PC-9 (cell line): ENCODE results near the gene NLGN1. TPM values are rescaled to one million over a fixed set of nuclear protein-coding genes. Genes with fewer than 3 reads are reported as not detected.

Source experiments
- BruUV-seq: library from RNA; stranded (reverse); fragments of 400-500 nt; replicated peaks from 2 replicates; lab custom pipeline; 2021; lab: Mats Ljungman, UMichigan
- CTCF ChIA-PET: fragments of 300-600 bp; sonication (Branson Sonifier 250); formaldehyde crosslinking; loops from one replicate; lab custom pipeline; 2022; ENCODE audit warnings: antibody characterized with exemption; lab: Charles Lee
- POLR2A ChIA-PET: fragments of 300-600 bp; sonication (Branson Sonifier 250); formaldehyde crosslinking; loops from one replicate; lab custom pipeline; 2022; ENCODE audit warnings: antibody characterized with exemption; ENCODE audit not compliant: unreplicated experiment; lab: Charles Lee
- DNase-seq, 2 experiments: peaks; one replicate each; pipeline versions ENCODE4 v3.0.0 to v3.0.0-alpha.2; 2015 to 2022; ENCODE audit warnings: mixed read lengths in 1 of 2
- H2AFZ ChIP-seq: fragments of 200-600 bp; sonication (generic); 2 replicates; pipeline ENCODE4 v1.8.1; 2017; ENCODE audit warnings: antibody characterized with exemption
- H3F3A ChIP-seq: fragments of 200-600 bp; sonication (generic); 2 replicates; pipeline ENCODE4 v1.8.1; 2017; ENCODE audit warnings: antibody characterized with exemption, mild to moderate bottlenecking, low read depth; ENCODE audit not compliant: insufficient read depth
- H3K27ac ChIP-seq: fragments of 200-600 bp; sonication (generic); 2 replicates; pipeline ENCODE4 v1.6.1; 2016; ENCODE audit warnings: mixed run types
- H3K27me3 ChIP-seq: fragments of 200-600 bp; sonication (generic); 2 replicates; pipeline ENCODE4 v1.6.1; 2016; ENCODE audit warnings: low read depth, mixed run types; ENCODE audit not compliant: insufficient read depth
- H3K36me3 ChIP-seq: fragments of 200-600 bp; sonication (generic); 2 replicates; pipeline ENCODE4 v1.6.1; 2016; ENCODE audit warnings: low read depth, mixed run types
- H3K4me1 ChIP-seq: fragments of 200-600 bp; sonication (generic); replicated peaks from 2 replicates; pipeline ENCODE4 v1.6.1; 2016; ENCODE audit warnings: mixed run types; ENCODE audit not compliant: insufficient read depth
- H3K4me2 ChIP-seq: fragments of 200-600 bp; sonication (generic); 2 replicates; pipeline ENCODE4 v1.6.1; 2017; ENCODE audit warnings: mixed run types
- H3K4me3 ChIP-seq: fragments of 200-600 bp; sonication (generic); 2 replicates; pipeline ENCODE4 v1.6.1; 2016; ENCODE audit warnings: mixed run types
- H3K79me2 ChIP-seq: fragments of 200-600 bp; sonication (generic); 2 replicates; pipeline ENCODE4 v1.6.1; 2017; ENCODE audit warnings: low read depth, mixed run types
- H3K9me2 ChIP-seq: fragments of 200-600 bp; sonication (generic); 2 replicates; pipeline ENCODE4 v1.8.1; 2017; ENCODE audit warnings: mild to moderate bottlenecking; ENCODE audit not compliant: insufficient read depth
- H3K9me3 ChIP-seq: fragments of 200-600 bp; sonication (generic); 2 replicates; pipeline ENCODE4 v1.8.1; 2016; ENCODE audit warnings: low read depth; ENCODE audit not compliant: insufficient read depth
- H4K20me1 ChIP-seq: fragments of 200-600 bp; sonication (generic); 2 replicates; pipeline ENCODE4 v1.8.1; 2017; ENCODE audit not compliant: insufficient read depth
- CTCF ChIP-seq: fragments of 200-600 bp; sonication (generic); conservative IDR thresholded peaks from 2 replicates; pipeline ENCODE4 v1.6.1; 2017; ENCODE audit warnings: mixed run types, antibody characterized with exemption, mild to moderate bottlenecking, moderate library complexity
- EZH2 ChIP-seq: fragments of 200-600 bp; sonication (generic); IDR thresholded peaks from 2 replicates; pipeline ENCODE4 v1.8.0; 2017; ENCODE audit warnings: antibody characterized with exemption, low read depth
- intact Hi-C: fragments of 100-400 bp; cut with micrococcal nuclease; formaldehyde crosslinking; loops from one replicate; pipeline ENCODE4 v1.10.0; 2022; ENCODE audit not compliant: unreplicated experiment
- total RNA-seq: library from RNA; stranded (reverse); gene quantifications from 2 replicates; pipeline ENCODE4 v1.2.3, GENCODE V29; 2021

NLGN1 gene
- total RNA-seq, 1 experiment from 2014 or later, result 1.4 TPM

- Histone ChIP-seq H3K4me1 (no peaks in the 10 kb centered on the region), H3K79me2 (no peaks in the 10 kb centered on the region), H3F3A (no peaks in the 10 kb centered on the region), H3K27me3 (no peaks in the 10 kb centered on the region), H3K27ac (no peak overlapping the region), H3K9me2 (no peaks in the 10 kb centered on the region), H3K9me3 (no peaks in the 10 kb centered on the region), H3K4me3 (no peak overlapping the region), H2AFZ (no peak overlapping the region), H4K20me1 (no peaks in the 10 kb centered on the region), H3K4me2 (no peak overlapping the region), H3K36me3 (no peaks in the 10 kb centered on the region)
- intact Hi-C loops, result no loop called here
- ChIA-PET POLR2A (no interaction called here), CTCF (no interaction called here)
- no peak for TF ChIP-seq CTCF
- no peak for TF ChIP-seq EZH2
- BruUV-seq, result no TSS peak
- no peak for DNase-seq
Measured at GRCh38 chr3:174186377-174186989, 788.9 kb downstream of the NLGN1 start.

DNA sequence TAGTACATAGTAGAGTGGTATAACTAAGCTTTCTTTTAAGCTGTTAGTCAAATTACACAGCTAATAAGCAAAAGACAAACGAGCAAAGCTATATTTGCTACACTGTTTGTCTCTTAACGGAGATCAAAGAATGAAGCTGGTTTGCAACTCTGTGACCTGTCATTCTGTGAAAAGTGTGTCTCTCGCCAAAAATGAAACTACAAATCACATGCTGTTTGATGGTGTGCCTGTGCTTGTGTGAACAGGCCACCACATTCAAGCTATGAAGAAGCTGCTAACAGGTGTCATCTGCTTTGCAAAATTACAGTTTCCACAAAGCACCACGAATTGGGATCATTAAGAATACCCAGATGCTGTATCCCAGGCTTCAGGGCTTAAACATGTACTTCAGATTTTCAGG is 793.8 kb downstream of the NLGN1 start:
- POLR2A ChIA-PET, result no interaction called here
- no peaks in the 10 kb centered on the region for H3K79me2 ChIP-seq
- no peaks in the 10 kb centered on the region for H3K4me1 ChIP-seq
- H4K20me1 ChIP-seq, result no peaks in the 10 kb centered on the region
- no peaks in the 10 kb centered on the region for H3K27me3 ChIP-seq
- H3F3A ChIP-seq, result no peaks in the 10 kb centered on the region
- H3K4me2 ChIP-seq, result no peak overlapping the region
- no peaks in the 10 kb centered on the region for H3K9me3 ChIP-seq
- no peak for DNase-seq
- H3K9me2 ChIP-seq, result no peaks in the 10 kb centered on the region
- TF ChIP-seq CTCF, result no peak
- no peak for TF ChIP-seq EZH2
- no TSS peak for BruUV-seq
- H3K4me3 ChIP-seq, result no peak overlapping the region
- no peaks in the 10 kb centered on the region for H3K36me3 ChIP-seq
- no peak overlapping the region for H2AFZ ChIP-seq
- intact Hi-C loops, result no loop called here
- CTCF ChIA-PET, result no interaction called here
- H3K27ac ChIP-seq, result no peak overlapping the region

- Histone ChIP-seq H3K36me3 (no peaks in the 10 kb centered on the region), H3K79me2 (no peaks in the 10 kb centered on the region), H3K9me3 (no peaks in the 10 kb centered on the region), H3K4me3 (no peak overlapping the region), H3F3A (no peaks in the 10 kb centered on the region), H4K20me1 (no peaks in the 10 kb centered on the region), H2AFZ (no peak overlapping the region), H3K4me1 (no peaks in the 10 kb centered on the region), H3K27ac (no peak overlapping the region), H3K27me3 (no peaks in the 10 kb centered on the region), H3K9me2 (no peaks in the 10 kb centered on the region), H3K4me2 (no peak overlapping the region)
- TF ChIP-seq EZH2, result no peak
- TF ChIP-seq CTCF, result no peak
- CTCF ChIA-PET, result no interaction called here
- POLR2A ChIA-PET, result no interaction called here
- no peak for DNase-seq
- no TSS peak for BruUV-seq
- intact Hi-C loops, result no loop called here
Measured at GRCh38 chr3:174191895-174192294, 794.4 kb downstream of the NLGN1 start.
